Small intestine (tissue), 7 donors: Measurements from ENCODE around the gene DISC1. TPM values are rescaled to one million over a fixed set of nuclear protein-coding genes. Genes with fewer than 3 reads are reported as not detected.
"Not testable (repeated sequence)": the region's sequence is repeated elsewhere in the genome, so short reads cannot be mapped to it uniquely, and the experiment has no call there.

Experiments
- DNase-seq, 2 donors: peaks; one replicate each; pipeline versions ENCODE4 v3.0.0 to v3.0.0-alpha.2; 2013
- FAIRE-seq: peaks from 2 replicates; lab custom pipeline; 2012; peaks lifted over from hg19 to GRCh38; lab: Jason Lieb, UNC
- H3K27ac ChIP-seq, 3 donors: one replicate each; pipeline ENCODE4 v1.5.1; 2013; ENCODE audit warnings: low read length in 2 of 3, mild to moderate bottlenecking in 2 of 3, control low read depth in 1 of 3, inconsistent platforms in 1 of 3, low read depth in 1 of 3, moderate library complexity in 1 of 3
- H3K27me3 ChIP-seq, 3 donors: one replicate each; pipeline ENCODE4 v1.6.1; 2013; ENCODE audit warnings: low read length in 3 of 3, inconsistent platforms in 1 of 3; ENCODE audit not compliant: control insufficient read depth in 3 of 3, insufficient read depth in 3 of 3
- H3K36me3 ChIP-seq, 3 donors: one replicate each; pipeline ENCODE4 v1.6.1; 2013; ENCODE audit warnings: low read length in 3 of 3, inconsistent platforms in 1 of 3, low read depth in 1 of 3, mild to moderate bottlenecking in 1 of 3, moderate library complexity in 1 of 3; ENCODE audit not compliant: control insufficient read depth in 3 of 3, insufficient read depth in 2 of 3
- H3K4me1 ChIP-seq, 3 donors: one replicate each; pipeline ENCODE4 v1.6.1; 2013; ENCODE audit warnings: low read length in 2 of 3, inconsistent platforms in 1 of 3, low read depth in 1 of 3, mild to moderate bottlenecking in 1 of 3, moderate library complexity in 1 of 3; ENCODE audit not compliant: control insufficient read depth in 3 of 3, insufficient read depth in 2 of 3
- H3K4me3 ChIP-seq, 3 donors: one replicate each; pipeline ENCODE4 v1.5.1; 2013; ENCODE audit warnings: low read length in 3 of 3, control low read depth in 1 of 3, inconsistent platforms in 1 of 3, low read depth in 1 of 3, mild to moderate bottlenecking in 1 of 3, moderate library complexity in 1 of 3
- H3K9me3 ChIP-seq, 2 donors: one replicate each; pipeline ENCODE4 v1.6.1; 2013; ENCODE audit warnings: low read depth in 1 of 2, low read length in 1 of 2; ENCODE audit not compliant: control insufficient read depth in 2 of 2, insufficient read depth in 1 of 2
- WGBS, 3 donors: extraction: QIAGEN DNeasy Blood & Tissue Kit; methylation state at CpG; one replicate each; pipeline ENCODE4 v1.1.7; 2013; 5-methylcytosine and 5-hydroxymethylcytosine counted together
- polyA plus RNA-seq, 4 donors: library from polyadenylated mRNA; stranded (reverse) in 3 of 4; unstranded in 1 of 4; fragments of 200-250 nt in 3 of 4; fragments of 120-200 nt in 1 of 4; gene quantifications; one replicate each; pipeline versions ENCODE4 v1.2.1 to v1.2.3, GENCODE V29; 2013
- donor health status: healthy with polysubstance abuse.
- donor health status: control.
- donor health status: control.
- donor health status: Bipolar disorder and iron deficiency.
- donor health status: healthy.

DISC1 gene
- polyA plus RNA-seq, 4 donors = 0.27 to 2.1 (median 0.85) TPM; not detected in 1

GRCh38 chr1:231646165-231646564 lies 19.6 kb downstream of the DISC1 start:
- 89 to 95% (median 90%) methylated on average over 2 to 3 of the region's 4 CpGs for WGBS, 3 donors
- not testable (repeated sequence) for FAIRE-seq, H3K36me3 ChIP-seq, H3K4me3 ChIP-seq, H3K4me1 ChIP-seq, H3K27me3 ChIP-seq, H3K27ac ChIP-seq, DNase-seq, H3K9me3 ChIP-seq

- H3K27me3 ChIP-seq, FAIRE-seq, H3K9me3 ChIP-seq, H3K36me3 ChIP-seq, H3K4me3 ChIP-seq, DNase-seq, H3K27ac ChIP-seq, H3K4me1 ChIP-seq: not testable (repeated sequence)
- WGBS, 3 donors = 46 to 65% (median 56%) methylated on average over 10 of the region's 10 CpGs
Measured at GRCh38 chr1:231651621-231652260, 25.2 kb downstream of the DISC1 start.

GRCh38 chr1:231653632-231654031 lies 27.0 kb downstream of the DISC1 start:
- Histone ChIP-seq H3K36me3 (no peaks in the 10 kb centered on the region), H3K9me3 (peaks cover 0 to 4% of the 10 kb centered on the region in 2 donors), H3K27ac (no peak overlapping the region), H3K4me3 (no peak overlapping the region), H3K27me3 (no peaks in the 10 kb centered on the region), H3K4me1 (no peaks in the 10 kb centered on the region)
- 88 to 96% (median 95%) methylated on average over 2 of the region's 2 CpGs for WGBS, 3 donors
- DNase-seq (no peak), FAIRE-seq (no peak)

GRCh38 chr1:231656741-231657140 lies 30.2 kb downstream of the DISC1 start:
- no peak for DNase-seq
- FAIRE-seq = no peak
- Histone ChIP-seq H3K27ac (no peak overlapping the region), H3K27me3 (no peaks in the 10 kb centered on the region), H3K9me3 (peaks cover 0 to 6% of the 10 kb centered on the region in 2 donors), H3K36me3 (no peaks in the 10 kb centered on the region), H3K4me3 (no peak overlapping the region), H3K4me1 (no peaks in the 10 kb centered on the region)
- WGBS, 3 donors = 90 to 94% (median 92%) methylated on average over 1 of the region's 1 CpG

- not testable (repeated sequence) for H3K9me3 ChIP-seq, H3K4me1 ChIP-seq, H3K36me3 ChIP-seq, DNase-seq, FAIRE-seq, H3K27me3 ChIP-seq, H3K4me3 ChIP-seq, H3K27ac ChIP-seq
- 95 to 100% (median 97%) methylated on average over 1 of the region's 1 CpG for WGBS, 3 donors
Measured at GRCh38 chr1:231658223-231658622, 31.6 kb downstream of the DISC1 start.

GRCh38 chr1:231660198-231660597 lies 33.6 kb downstream of the DISC1 start:
- Histone ChIP-seq H3K36me3 (no peaks in the 10 kb centered on the region), H3K9me3 (peaks cover 0 to 9% of the 10 kb centered on the region in 2 donors), H3K27ac (no peak overlapping the region), H3K27me3 (no peaks in the 10 kb centered on the region), H3K4me3 (no peak overlapping the region), H3K4me1 (no peaks in the 10 kb centered on the region)
- FAIRE-seq = no peak
- 91 to 98% (median 96%) methylated on average over 3 of the region's 3 CpGs for WGBS, 3 donors
- no peak for DNase-seq

GRCh38 chr1:231663211-231663792 lies 36.7 kb downstream of the DISC1 start:
- H3K27ac ChIP-seq = no peak overlapping the region
- no peaks in the 10 kb centered on the region for H3K36me3 ChIP-seq
- no peak overlapping the region for H3K4me3 ChIP-seq
- no peaks in the 10 kb centered on the region for H3K27me3 ChIP-seq
- DNase-seq = no peak
- 81 to 88% (median 86%) methylated on average over 2 of the region's 2 CpGs for WGBS, 3 donors
- no peaks in the 10 kb centered on the region for H3K4me1 ChIP-seq
- FAIRE-seq = no peak
- H3K9me3 ChIP-seq = peaks cover 0 to 9% of the 10 kb centered on the region in 2 donors

- no peaks in the 10 kb centered on the region for H3K4me1 ChIP-seq
- DNase-seq (no peak), FAIRE-seq (no peak)
- no peaks in the 10 kb centered on the region for H3K36me3 ChIP-seq
- no peak overlapping the region for H3K27ac ChIP-seq
- H3K4me3 ChIP-seq = no peak overlapping the region
- peaks cover 0 to 9% of the 10 kb centered on the region in 2 donors for H3K9me3 ChIP-seq
- no peaks in the 10 kb centered on the region for H3K27me3 ChIP-seq
- WGBS, 3 donors = 69 to 84% (median 79%) methylated on average over 5 of the region's 5 CpGs
Measured at GRCh38 chr1:231665101-231665500, 38.5 kb downstream of the DISC1 start.
